K562 (cell line): ENCODE data around the gene SLC2A10. TPM values are rescaled to one million over a fixed set of nuclear protein-coding genes. Genes with fewer than 3 reads are reported as not detected.
A peak's percentile ranks its signal among the peaks of the same experiment; 100 is the strongest.

ENCODE experiments used
- ATAC-seq: fragments of 200-7000 bp; cut with Tn5 transposase; 3 replicates; pipeline ENCODE4 v1.9.1; 2020; ENCODE audit warnings: moderate library complexity
- BruUV-seq: library from RNA; stranded (reverse); fragments of 400-500 nt; replicated peaks from 2 replicates; lab custom pipeline; 2021; lab: Mats Ljungman, UMichigan
- CTCF ChIA-PET: fragments of 300-600 bp; formaldehyde crosslinking; extraction: SDS; loops from one replicate; lab custom pipeline; 2021; ENCODE audit warnings: low intra/inter-chr PET ratio; lab: Yijun Ruan, JAX
- POLR2A ChIA-PET: fragments of 300-600, 350-650 bp; sonication (Branson Sonifier 250); formaldehyde crosslinking; extraction: SDS; loops from one replicate; lab custom pipeline; 2021; ENCODE audit warnings: antibody characterized with exemption, inconsistent platforms; lab: Yijun Ruan, JAX
- DNase-seq, 4 experiments: peaks; one replicate each; pipeline versions ENCODE4 v3.0.0 to v3.0.0-alpha.2; 2011 to 2018; ENCODE audit warnings: low spot score in 3 of 4, mixed read lengths in 3 of 4; ENCODE audit errors: extremely low read depth in 1 of 4
- FAIRE-seq: peaks from 2 replicates; lab custom pipeline; 2011; peaks lifted over from hg19 to GRCh38; lab: Jason Lieb, UNC
- H2AFZ ChIP-seq: 2 replicates; pipeline ENCODE4 v1.6.0; 2011; ENCODE audit warnings: low read depth, low read length, control low read depth, inconsistent platforms
- H3K27ac ChIP-seq: fragments of 200-600 bp; 3 replicates; pipeline ENCODE4 v1.8.0; 2011; ENCODE audit warnings: low read depth, mild to moderate bottlenecking, control low read depth, inconsistent platforms, low read length, moderate library complexity, mixed read lengths; ENCODE audit errors: extremely low read depth
- H3K27me3 ChIP-seq, 2 experiments: fragments of 300-600 bp in 1 of 2; 2 replicates in 1 of 2; 3 replicates in 1 of 2; pipeline versions ENCODE4 v1.6.0 to v1.8.0; 2011; ENCODE audit warnings: inconsistent platforms in 2 of 2, low read length in 2 of 2, mild to moderate bottlenecking in 1 of 2, mixed read lengths in 1 of 2, moderate library complexity in 1 of 2; ENCODE audit not compliant: control insufficient read depth in 2 of 2, insufficient read depth in 2 of 2
- H3K36me3 ChIP-seq: fragments of 300-600 bp; 3 replicates; pipeline ENCODE4 v1.8.0; 2011; ENCODE audit warnings: mild to moderate bottlenecking, low read length, inconsistent platforms; ENCODE audit not compliant: control insufficient read depth, insufficient read depth
- H3K4me1 ChIP-seq, 2 experiments: fragments of 200-600 bp in 1 of 2; replicated peaks in 1 of 2; 2 replicates in 1 of 2; 3 replicates in 1 of 2; pipeline versions ENCODE4 v1.5.1 to v1.8.0; 2011; ENCODE audit warnings: inconsistent platforms in 2 of 2, low read length in 2 of 2, mild to moderate bottlenecking in 1 of 2, mixed read lengths in 1 of 2, moderate library complexity in 1 of 2; ENCODE audit not compliant: control insufficient read depth in 2 of 2, insufficient read depth in 2 of 2
- H3K4me2 ChIP-seq: 2 replicates; pipeline ENCODE4 v1.6.1; 2011; ENCODE audit warnings: low read length, control low read depth, inconsistent platforms, mixed read lengths; ENCODE audit not compliant: insufficient read depth
- H3K4me3 ChIP-seq: fragments of 200-600 bp; sonication (generic), shearing (Covaris generic); 2 replicates; pipeline ENCODE4 v1.5.1; 2016; ENCODE audit warnings: control low read depth, inconsistent platforms
- H3K79me2 ChIP-seq: fragments of 200-600 bp; 3 replicates; pipeline ENCODE4 v1.8.0; 2011; ENCODE audit warnings: low read length, inconsistent platforms; ENCODE audit not compliant: control insufficient read depth, insufficient read depth
- H3K9ac ChIP-seq, 2 experiments: 2 replicates each; pipeline versions ENCODE4 v1.6.0 to v1.6.1; 2011; ENCODE audit warnings: low read depth in 2 of 2, low read length in 2 of 2, control low read depth in 1 of 2, inconsistent platforms in 1 of 2, mild to moderate bottlenecking in 1 of 2, mixed read lengths in 1 of 2; ENCODE audit not compliant: insufficient read depth in 1 of 2
- H3K9me1 ChIP-seq: one replicate; pipeline ENCODE4 v1.6.0; 2011; ENCODE audit warnings: inconsistent platforms, mild to moderate bottlenecking, low read length, moderate library complexity; ENCODE audit not compliant: control insufficient read depth, insufficient read depth
- H3K9me3 ChIP-seq: replicated peaks from 2 replicates; pipeline ENCODE4 v1.5.1; 2011; ENCODE audit warnings: low read depth, low read length, inconsistent platforms; ENCODE audit not compliant: control insufficient read depth, insufficient read depth
- H4K20me1 ChIP-seq: replicated peaks from 2 replicates; pipeline ENCODE4 v1.6.1; 2011; ENCODE audit warnings: low read length, inconsistent platforms, mixed read lengths; ENCODE audit not compliant: control insufficient read depth, insufficient read depth
- BHLHE40 ChIP-seq: IDR thresholded peaks from 2 replicates; pipeline ENCODE4 v1.6.1; 2011; ENCODE audit warnings: low read length, improper control_type of control experiment
- BRD9 ChIP-seq: fragments of 450-650 bp; IDR thresholded peaks from 2 replicates; pipeline ENCODE4 v1.6.1; 2018; ENCODE audit warnings: low read depth; ENCODE audit not compliant: partially characterized antibody
- CC2D1A ChIP-seq: fragments of 450-650 bp; IDR thresholded peaks from 2 replicates; pipeline ENCODE4 v1.6.1; 2017; ENCODE audit warnings: mild to moderate bottlenecking
- CHD1 ChIP-seq: fragments of 200-600 bp; sonication (generic); IDR thresholded peaks from one replicate; pipeline ENCODE4 v1.6.1; 2012; ENCODE audit warnings: mild to moderate bottlenecking, moderate library complexity, low read length, inconsistent platforms
- FIP1L1 ChIP-seq: fragments of 200-400 bp; formaldehyde crosslinking; IDR thresholded peaks from 2 replicates; pipeline ENCODE4 v1.6.1; 2018; ENCODE audit warnings: mild to moderate bottlenecking, low read depth, low read length; ENCODE audit not compliant: poor library complexity, severe bottlenecking
- GTF3C2 ChIP-seq: IDR thresholded peaks from 3 replicates; pipeline ENCODE4 v1.6.1; 2011; ENCODE audit warnings: borderline replicate concordance, mild to moderate bottlenecking, moderate library complexity; ENCODE audit not compliant: insufficient read length; ENCODE audit errors: extremely low read depth
- MAZ ChIP-seq, 2 experiments: fragments of 450-650 bp in 1 of 2; sonication (generic) in 1 of 2; formaldehyde crosslinking; IDR thresholded peaks in 1 of 2; conservative IDR thresholded peaks in 1 of 2; 2 replicates each; pipeline versions ENCODE4 v1.4.0 to v1.5.0; 2020; ENCODE audit warnings: mild to moderate bottlenecking in 1 of 2, missing genetic modification reagents in 1 of 2
- NR4A1 ChIP-seq, 2 experiments: fragments of 250-450 bp in 1 of 2; fragments of 450-650 bp in 1 of 2; sonication (Bioruptor Pico) in 1 of 2; IDR thresholded peaks; 2 replicates each; pipeline versions ENCODE4 v1.4.0 to v1.6.1; 2016 to 2020; ENCODE audit warnings: mild to moderate bottlenecking in 2 of 2, missing compliant biosample characterization in 1 of 2, missing genetic modification characterization in 1 of 2, moderate library complexity in 1 of 2
- SIN3A ChIP-seq, 2 experiments: fragments of 150-350 bp in 1 of 2; IDR thresholded peaks; 2 replicates each; pipeline ENCODE4 v1.6.1; 2011 to 2016; ENCODE audit warnings: borderline replicate concordance in 2 of 2, low read depth in 2 of 2, low read length in 2 of 2, mild to moderate bottlenecking in 2 of 2, moderate library complexity in 2 of 2; ENCODE audit not compliant: control insufficient read depth in 1 of 2
- TEAD1 ChIP-seq, 2 experiments: fragments of 450-650 bp in 1 of 2; sonication (generic) in 1 of 2; formaldehyde crosslinking; IDR thresholded peaks; 2 replicates each; pipeline versions ENCODE4 v1.4.0 to v1.8.0; 2020 to 2022; ENCODE audit warnings: mild to moderate bottlenecking in 2 of 2, missing genetic modification reagents in 1 of 2
- TFAP4 ChIP-seq: sonication (generic); formaldehyde crosslinking; IDR thresholded peaks from 2 replicates; pipeline ENCODE4 v1.8.0; 2022; ENCODE audit warnings: missing genetic modification reagents, mild to moderate bottlenecking, moderate library complexity, borderline replicate concordance
- THAP12 ChIP-seq: fragments of 250-450 bp; sonication (Bioruptor Pico); IDR thresholded peaks from 2 replicates; pipeline ENCODE4 v1.9.0; 2021; ENCODE audit warnings: mild to moderate bottlenecking, inconsistent platforms
- ZNF764 ChIP-seq: fragments of 250-450 bp; sonication (Bioruptor Pico); IDR thresholded peaks from 2 replicates; pipeline ENCODE4 v1.4.0; 2020; ENCODE audit warnings: low read depth, mild to moderate bottlenecking, moderate library complexity
- WGBS: fragments of 100-300 bp; shearing (Covaris generic); methylation state at CpG from one replicate; pipeline ENCODE4 v1.1.6; 2016; ENCODE audit warnings: low coverage, mixed read lengths; ENCODE audit not compliant: insufficient coverage; ENCODE audit errors: missing lambda C conversion rate; 5-methylcytosine and 5-hydroxymethylcytosine counted together
- in situ Hi-C: fragments of 300-500 bp; cut with MboI; formaldehyde crosslinking; loops from 4 replicates; pipeline ENCODE4 v1.15.0; 2018; ENCODE audit warnings: inconsistent platforms, mixed read lengths
- intact Hi-C: fragments of 100-400 bp; cut with micrococcal nuclease; formaldehyde crosslinking; loops from 2 replicates; pipeline ENCODE4 v1.14.2; 2022
- polyA plus RNA-seq, 8 experiments: library from polyadenylated mRNA; depleted of rRNA in 4 of 8; stranded (reverse) in 5 of 8; unstranded in 3 of 8; fragments of >200 nt; fragmentation: Nextera tagmentation in 2 of 8; fragmentation: Illumina TruSeq in 1 of 8; extraction: Ambion mirVana in 2 of 8; extraction: Trizol in 1 of 8; gene quantifications; 2 replicates each; pipeline versions ENCODE4 v1.2.1 to v1.2.3, GENCODE V29; 2011 to 2014; ENCODE audit warnings: inconsistent platforms in 1 of 8, missing spikeins in 1 of 8
- total RNA-seq, 7 experiments: library from RNA; depleted of rRNA in 6 of 7; stranded (reverse); fragments of >200 nt in 6 of 7; fragmentation: Illumina TruSeq in 2 of 7; extraction: Trizol in 2 of 7; gene quantifications; 2 replicates each; pipeline versions ENCODE4 v1.2.1 to v1.2.3, GENCODE V29; 2011 to 2021; ENCODE audit warnings: low replicate concordance in 1 of 7

Gene SLC2A10
- total and polyA plus RNA-seq, 9 of the 15 experiments (the other 6 are each of a cell fraction or from before 2014, with no cell fraction given), result 0.01 to 1.8 (median 0.10) TPM

GRCh38 chr20:46689082-46689753, 20.2 kb upstream of the SLC2A10 start, which contains the start of gene TP53RK:
TSS of gene TP53RK (minus strand) at chr20:46689444. CDS start at chr20:46689414, 30 bp downstream.
- H4K20me1 ChIP-seq, result 0 out of 2 replicates have a peak, but pooled peaks cover 3% of the 10 kb centered on the region
- H3K79me2 ChIP-seq, result peaks cover 47% of the 10 kb centered on the region
- H2AFZ ChIP-seq, result peak within 1 kb of the TSS; percentile 89
- peaks cover 5 to 33% of the 10 kb centered on the region in 2 experiments; a peak in 4 of 5 replicates for H3K4me1 ChIP-seq
- H3K9me1 ChIP-seq, result no peaks in the 10 kb centered on the region
- H3K27me3 ChIP-seq, result no peaks in the 10 kb centered on the region
- peak within 1 kb of the TSS; percentile 91 for H3K27ac ChIP-seq
- DNase-seq (peak; percentile 97 to 99 (median 98)), ATAC-seq (peak; percentile 96), FAIRE-seq (peak; percentile 98)
- POLR2A ChIA-PET, result interaction anchor here (0.6 to 1.5 kb wide), 8 partner anchors 9 to 1343 kb away, joined by 3 to 7 read pairs (median 4); no protein-coding TSS in a partner anchor
- H3K9ac ChIP-seq, result peak within 1 kb of the TSS; percentile 87 to 96
- H3K36me3 ChIP-seq, result peaks cover 24% of the 10 kb centered on the region
- peak within 1 kb of the TSS; percentile 88 for H3K4me2 ChIP-seq
- CTCF ChIA-PET, result no interaction called here
- peak within 1 kb of the TSS; percentile 72 for H3K4me3 ChIP-seq
- intact Hi-C loops, result no loop called here
- WGBS, result under 1% methylated on average over 60 of the region's 71 CpGs
- no peaks in the 10 kb centered on the region for H3K9me3 ChIP-seq
- in situ Hi-C loops, result no loop called here
- no TSS peak for BruUV-seq
- no peak for TF ChIP-seq NR4A1 (CRISPR knock-in tag; IDR thresholded peaks at IDR 0.05)
- TF ChIP-seq NR4A1 (tag; IDR thresholded peaks at IDR 0.05), result 0 out of 2 replicates have a peak, but pooled peaks have one; percentile 20
- TF ChIP-seq ZNF764 (CRISPR knock-in tag), result no peak
- peak; percentile 82; the same call in 1 of the 2 replicates for TF ChIP-seq THAP12 (CRISPR knock-in tag)
- TF ChIP-seq MAZ (CRISPR knock-in tag; conservative IDR thresholded peaks at IDR 0.05 in 1 of 2, IDR thresholded peaks at IDR 0.05 in 1 of 2), result peak in 1 of 2 experiments; percentile 51; a peak in 1 of 4 replicates
- no peak for TF ChIP-seq GTF3C2
- TF ChIP-seq SIN3A (IDR thresholded peaks at IDR 0.05; ENCODE audit: borderline replicate concordance in 2 of 2, control insufficient read depth in 1 of 2, low read depth in 2 of 2, low read length in 2 of 2), result peak; percentile 60 to 72; a peak in 2 of 4 replicates
- no peak for TF ChIP-seq BHLHE40
- TF ChIP-seq BRD9, result no peak
- TF ChIP-seq FIP1L1, result peak; percentile 68
- TF ChIP-seq TFAP4 (CRISPR knock-in tag), result peak; percentile 100
- peak; percentile 90 for TF ChIP-seq CHD1
- no peak for TF ChIP-seq CC2D1A
- peak in 1 of 2 experiments; percentile 57; a peak in 2 of 4 replicates for TF ChIP-seq TEAD1 (CRISPR knock-in tag; IDR thresholded peaks at IDR 0.05)
